ENCODE results near the gene APOM.
A peak's percentile ranks its signal among the peaks of the same experiment; 100 is the strongest.

Gene APOM

GRCh38 chr6:31706599-31706998 lies 50.9 kb downstream of the APOM start, which contains the start of gene LY6G6F:
LY6G6F (plus strand) TSS chr6:31706866; CDS start chr6:31706907, 41 bp downstream.
- DNase-seq (ENCODE audit: low read depth in 2 of 2) = peak in 1 of 2 donors; percentile 69
- no peak within 1 kb of the TSS for H3K4me3 ChIP-seq (replicated peaks in 1 of 2; ENCODE audit: low read depth in 2 of 2, low read length in 2 of 2)
- TF ChIP-seq CTCF (IDR thresholded peaks at IDR 0.05; ENCODE audit: low read depth, low read length) = no peak

- TF ChIP-seq CTCF (IDR thresholded peaks at IDR 0.05; ENCODE audit: low read depth, low read length) = no peak
- DNase-seq (ENCODE audit: low read depth in 2 of 2) = no peak
- H3K4me3 ChIP-seq (replicated peaks in 1 of 2; ENCODE audit: low read depth in 2 of 2, low read length in 2 of 2) = no peak overlapping the region
These were observed 52.0 kb downstream of the APOM start for GRCh38 chr6:31707701-31708100.
